ENCODE results near the gene PCDHGB6. TPM values are rescaled to one million over a fixed set of nuclear protein-coding genes. Genes with fewer than 3 reads are reported as not detected.
"Not testable (repeated sequence)": the region's sequence is repeated elsewhere in the genome, so short reads cannot be mapped to it uniquely, and the experiment has no call there.

PCDHGB6 gene
- total RNA-seq, 1 donor from 2014 or later = 7.7 TPM

DNA sequence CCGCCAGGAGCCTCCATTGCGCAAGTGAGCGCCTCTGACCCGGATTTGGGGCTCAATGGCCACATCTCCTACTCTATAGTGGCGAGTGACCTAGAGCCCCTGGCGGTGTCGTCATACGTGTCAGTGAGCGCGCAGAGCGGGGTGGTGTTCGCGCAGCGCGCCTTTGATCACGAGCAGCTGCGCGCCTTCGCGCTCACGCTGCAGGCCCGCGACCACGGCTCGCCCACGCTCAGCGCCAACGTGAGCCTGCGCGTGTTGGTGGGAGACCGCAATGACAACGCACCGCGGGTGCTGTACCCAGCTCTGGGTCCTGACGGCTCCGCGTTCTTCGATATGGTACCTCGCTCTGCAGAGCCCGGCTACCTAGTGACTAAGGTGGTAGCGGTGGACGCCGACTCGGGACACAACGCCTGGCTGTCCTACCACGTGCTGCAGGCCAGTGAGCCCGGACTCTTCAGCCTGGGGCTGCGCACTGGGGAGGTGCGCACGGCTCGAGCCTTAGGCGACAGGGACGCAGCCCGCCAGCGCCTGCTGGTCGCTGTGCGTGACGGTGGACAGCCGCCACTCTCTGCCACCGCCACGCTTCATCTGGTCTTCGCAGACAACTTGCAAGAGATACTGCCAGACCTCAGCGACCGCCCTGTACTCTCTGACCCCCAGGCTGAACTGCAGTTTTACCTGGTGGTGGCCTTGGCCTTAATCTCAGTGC lies 1.9 kb downstream of the PCDHGB6 start:
- intact Hi-C loops (cut with DNase I) = no loop called here
- TF ChIP-seq, protein P1, sequence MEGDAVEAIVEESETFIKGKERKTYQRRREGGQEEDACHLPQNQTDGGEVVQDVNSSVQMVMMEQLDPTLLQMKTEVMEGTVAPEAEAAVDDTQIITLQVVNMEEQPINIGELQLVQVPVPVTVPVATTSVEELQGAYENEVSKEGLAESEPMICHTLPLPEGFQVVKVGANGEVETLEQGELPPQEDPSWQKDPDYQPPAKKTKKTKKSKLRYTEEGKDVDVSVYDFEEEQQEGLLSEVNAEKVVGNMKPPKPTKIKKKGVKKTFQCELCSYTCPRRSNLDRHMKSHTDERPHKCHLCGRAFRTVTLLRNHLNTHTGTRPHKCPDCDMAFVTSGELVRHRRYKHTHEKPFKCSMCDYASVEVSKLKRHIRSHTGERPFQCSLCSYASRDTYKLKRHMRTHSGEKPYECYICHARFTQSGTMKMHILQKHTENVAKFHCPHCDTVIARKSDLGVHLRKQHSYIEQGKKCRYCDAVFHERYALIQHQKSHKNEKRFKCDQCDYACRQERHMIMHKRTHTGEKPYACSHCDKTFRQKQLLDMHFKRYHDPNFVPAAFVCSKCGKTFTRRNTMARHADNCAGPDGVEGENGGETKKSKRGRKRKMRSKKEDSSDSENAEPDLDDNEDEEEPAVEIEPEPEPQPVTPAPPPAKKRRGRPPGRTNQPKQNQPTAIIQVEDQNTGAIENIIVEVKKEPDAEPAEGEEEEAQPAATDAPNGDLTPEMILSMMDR (IDR thresholded peaks at IDR 0.05) = no peak

GRCh38 chr5:141411575-141411974 lies 3.8 kb downstream of the PCDHGB6 start:
- peaks cover 85% of the 10 kb centered on the region for H3K9me3 ChIP-seq
- TF ChIP-seq, protein P1 (IDR thresholded peaks at IDR 0.05) = no peak
- H3K36me3 ChIP-seq = no peaks in the 10 kb centered on the region
- ATAC-seq (no peak), DNase-seq (no peak)
- peaks cover 3% of the 10 kb centered on the region for H3K4me1 ChIP-seq
- intact Hi-C loops (cut with DNase I) = no loop called here
- H3K27ac ChIP-seq = no peak overlapping the region
- peaks cover 16% of the 10 kb centered on the region for H3K27me3 ChIP-seq (ENCODE audit: low read depth)
- H3K4me3 ChIP-seq = no peak overlapping the region

More for the DNA sequence above, 1.9 kb downstream of the PCDHGB6 start:
- Histone ChIP-seq H3K4me1 (peaks cover 3% of the 10 kb centered on the region), H3K36me3 (no peaks in the 10 kb centered on the region), H3K9me3 (peaks cover 72% of the 10 kb centered on the region), H3K27ac (no peak overlapping the region), H3K4me3 (no peak overlapping the region), H3K27me3 (ENCODE audit: low read depth) (peaks cover 15% of the 10 kb centered on the region)
- no peak for ATAC-seq
- no peak for DNase-seq

DNA sequence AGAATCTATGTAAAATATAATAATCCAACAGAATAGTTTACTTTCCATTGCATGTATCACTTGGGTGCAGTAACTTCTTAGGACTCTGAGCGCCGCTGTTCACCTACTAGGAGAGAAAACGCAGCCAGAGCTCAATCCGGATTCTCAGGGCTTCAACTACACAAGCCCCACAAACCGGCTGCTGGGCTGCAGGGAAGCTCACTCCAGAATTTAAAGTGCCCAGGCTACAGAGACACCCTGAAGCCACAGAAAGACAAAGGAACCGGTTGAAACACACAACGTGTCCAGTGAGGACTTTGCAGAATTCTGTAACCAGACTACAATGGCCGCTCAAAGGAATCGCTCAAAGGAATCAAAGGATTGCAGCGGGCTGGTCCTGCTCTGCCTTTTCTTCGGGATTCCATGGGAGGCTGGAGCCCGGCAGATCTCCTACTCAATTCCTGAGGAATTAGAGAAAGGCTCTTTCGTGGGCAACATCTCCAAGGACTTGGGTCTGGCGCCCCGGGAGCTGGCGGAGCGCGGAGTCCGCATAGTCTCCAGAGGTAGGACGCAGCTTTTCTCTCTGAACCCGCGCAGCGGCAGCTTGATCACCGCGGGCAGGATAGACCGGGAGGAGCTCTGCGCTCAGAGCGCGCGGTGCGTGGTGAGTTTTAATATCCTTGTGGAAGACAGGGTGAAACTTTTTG lies 5.2 kb downstream of the PCDHGB6 start, which contains the start of gene PCDHGA10:
TSS of gene PCDHGA10 (plus strand) at position 134 of the 686 bp plus-strand sequence. CDS start at position 323, 189 bp downstream.
- no peak for DNase-seq
- ATAC-seq = peak; percentile 69 to 84
- Histone ChIP-seq H3K36me3 (no peaks in the 10 kb centered on the region), H3K9me3 (peaks cover 81% of the 10 kb centered on the region), H3K27ac (no peak within 1 kb of the TSS), H3K4me1 (peaks cover 3% of the 10 kb centered on the region), H3K4me3 (peak within 1 kb of the TSS; percentile 45), H3K27me3 (ENCODE audit: low read depth) (peaks cover 16% of the 10 kb centered on the region)
- intact Hi-C loops (cut with DNase I) = no loop called here
- TF ChIP-seq, protein P1 (IDR thresholded peaks at IDR 0.05) = peak; percentile 51

GRCh38 chr5:141413540-141414069 lies 5.8 kb downstream of the PCDHGB6 start:
- Histone ChIP-seq H3K27ac (no peak overlapping the region), H3K36me3 (no peaks in the 10 kb centered on the region), H3K9me3 (peaks cover 81% of the 10 kb centered on the region), H3K4me3 (peak overlapping the region; percentile 45), H3K27me3 (ENCODE audit: low read depth) (peaks cover 19% of the 10 kb centered on the region), H3K4me1 (peaks cover 3% of the 10 kb centered on the region)
- DNase-seq (no peak), ATAC-seq (peak in 1 of 2 donors; percentile 25)
- intact Hi-C loops (cut with DNase I) = no loop called here
- TF ChIP-seq, protein P1 (IDR thresholded peaks at IDR 0.05) = no peak

DNA sequence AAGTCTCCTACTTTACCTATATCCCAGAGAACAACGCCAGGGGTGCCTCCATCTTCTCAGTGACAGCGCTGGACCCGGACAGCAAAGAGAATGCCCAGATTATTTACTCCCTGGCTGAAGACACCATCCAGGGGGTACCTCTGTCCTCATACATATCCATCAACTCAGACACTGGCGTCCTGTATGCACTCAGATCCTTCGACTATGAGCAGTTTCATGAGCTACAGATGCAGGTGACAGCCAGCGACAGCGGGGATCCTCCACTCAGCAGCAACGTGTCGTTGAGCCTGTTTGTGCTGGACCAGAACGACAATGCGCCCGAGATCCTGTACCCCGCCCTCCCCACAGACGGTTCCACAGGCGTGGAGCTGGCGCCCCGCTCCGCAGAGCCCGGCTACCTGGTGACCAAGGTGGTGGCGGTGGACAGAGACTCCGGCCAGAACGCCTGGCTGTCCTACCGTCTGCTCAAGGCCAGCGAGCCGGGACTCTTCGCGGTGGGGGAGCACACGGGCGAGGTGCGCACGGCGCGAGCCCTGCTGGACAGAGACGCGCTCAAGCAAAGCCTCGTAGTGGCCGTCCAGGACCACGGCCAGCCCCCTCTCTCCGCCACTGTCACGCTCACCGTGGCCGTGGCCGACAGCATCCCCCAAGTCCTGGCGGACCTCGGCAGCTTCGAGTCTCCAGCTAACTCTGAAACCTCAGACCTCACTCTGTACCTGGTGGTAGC lies 6.9 kb downstream of the PCDHGB6 start:
- Histone ChIP-seq H3K27me3 (ENCODE audit: low read depth) (peaks cover 19% of the 10 kb centered on the region), H3K9me3 (peaks cover 81% of the 10 kb centered on the region)
- H3K27ac ChIP-seq; DNase-seq; ATAC-seq; H3K36me3 ChIP-seq; H3K4me1 ChIP-seq; H3K4me3 ChIP-seq; intact Hi-C loops (cut with DNase I): not testable (repeated sequence)

DNA sequence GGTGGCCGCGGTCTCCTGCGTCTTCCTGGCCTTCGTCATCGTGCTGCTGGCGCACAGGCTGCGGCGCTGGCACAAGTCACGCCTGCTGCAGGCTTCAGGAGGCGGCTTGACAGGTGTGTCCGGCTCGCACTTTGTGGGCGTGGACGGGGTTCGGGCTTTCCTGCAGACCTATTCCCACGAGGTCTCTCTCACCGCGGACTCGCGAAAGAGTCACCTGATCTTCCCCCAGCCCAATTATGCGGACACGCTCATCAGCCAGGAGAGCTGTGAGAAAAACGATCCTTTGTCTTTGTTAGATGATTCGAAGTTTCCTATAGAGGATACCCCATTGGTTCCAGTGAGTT lies 7.4 kb downstream of the PCDHGB6 start:
- H3K27me3 ChIP-seq (ENCODE audit: low read depth) = peaks cover 16% of the 10 kb centered on the region

More for the DNA sequence above, 7.4 kb downstream of the PCDHGB6 start:
- DNase-seq; H3K4me1 ChIP-seq; H3K4me3 ChIP-seq; intact Hi-C loops (cut with DNase I); H3K36me3 ChIP-seq; H3K27ac ChIP-seq; ATAC-seq: not testable (repeated sequence)
- H3K9me3 ChIP-seq = peaks cover 80% of the 10 kb centered on the region

Data from lower lobe of right lung (tissue), 2 donors.